H9 (cell line): ENCODE results near the gene ITIH2. TPM values are rescaled to one million over a fixed set of nuclear protein-coding genes. Genes with fewer than 3 reads are reported as not detected.

ENCODE experiments used
- DNase-seq: peaks from one replicate; pipeline ENCODE4 v3.0.0-alpha.2; 2017
- H2AFZ ChIP-seq: one replicate; pipeline ENCODE4 v1.6.1; 2013; ENCODE audit warnings: mild to moderate bottlenecking, low read length, control low read depth, moderate library complexity
- H2AK5ac ChIP-seq: 2 replicates; pipeline ENCODE4 v1.6.1; 2013; ENCODE audit warnings: low read length, control low read depth, mixed read lengths; ENCODE audit not compliant: insufficient read length
- H2BK120ac ChIP-seq: one replicate; pipeline ENCODE4 v1.6.1; 2013; ENCODE audit warnings: low read depth, mild to moderate bottlenecking, low read length, control low read depth, inconsistent platforms; ENCODE audit not compliant: poor library complexity, severe bottlenecking
- H2BK12ac ChIP-seq: 2 replicates; pipeline ENCODE4 v1.6.1; 2013; ENCODE audit warnings: low read length, control low read depth, mixed read lengths, low read depth; ENCODE audit not compliant: insufficient read length
- H2BK15ac ChIP-seq: 2 replicates; pipeline ENCODE4 v1.6.1; 2013; ENCODE audit warnings: low read depth, low read length, control low read depth
- H2BK20ac ChIP-seq: one replicate; pipeline ENCODE4 v1.6.1; 2013; ENCODE audit warnings: low read depth, mild to moderate bottlenecking, low read length, control low read depth, inconsistent platforms; ENCODE audit not compliant: poor library complexity, severe bottlenecking
- H2BK5ac ChIP-seq: 2 replicates; pipeline ENCODE4 v1.6.1; 2013; ENCODE audit warnings: low read length, control low read depth, mixed read lengths; ENCODE audit not compliant: insufficient read length
- H3K14ac ChIP-seq: 2 replicates; pipeline ENCODE4 v1.6.1; 2013; ENCODE audit warnings: low read length, control low read depth; ENCODE audit not compliant: insufficient read depth
- H3K18ac ChIP-seq: 2 replicates; pipeline ENCODE4 v1.6.1; 2013; ENCODE audit warnings: low read depth, mild to moderate bottlenecking, mixed read lengths, low read length, control low read depth; ENCODE audit not compliant: insufficient read length
- H3K23ac ChIP-seq: 2 replicates; pipeline ENCODE4 v1.6.1; 2013; ENCODE audit warnings: low read length, control low read depth, mixed read lengths, low read depth; ENCODE audit not compliant: insufficient read length
- H3K23me2 ChIP-seq: 2 replicates; pipeline ENCODE4 v1.6.1; 2013; ENCODE audit warnings: low read depth, mild to moderate bottlenecking, mixed read lengths, low read length, control low read depth; ENCODE audit not compliant: insufficient read length, poor library complexity, severe bottlenecking
- H3K27ac ChIP-seq: 2 replicates; pipeline ENCODE4 v1.5.1; 2013; ENCODE audit warnings: low read length, control low read depth, mixed read lengths, low read depth; ENCODE audit not compliant: insufficient read length
- H3K27me3 ChIP-seq: 2 replicates; pipeline ENCODE4 v1.6.1; 2013; ENCODE audit warnings: low read length, control low read depth, inconsistent platforms; ENCODE audit not compliant: insufficient read depth
- H3K4ac ChIP-seq: 2 replicates; pipeline ENCODE4 v1.6.1; 2013; ENCODE audit warnings: low read depth, mild to moderate bottlenecking, control low read depth, inconsistent platforms, low read length, moderate library complexity
- H3K4me1 ChIP-seq: 2 replicates; pipeline ENCODE4 v1.6.1; 2013; ENCODE audit warnings: low read length, control low read depth, inconsistent platforms; ENCODE audit not compliant: insufficient read depth
- H3K4me2 ChIP-seq: 2 replicates; pipeline ENCODE4 v1.6.1; 2013; ENCODE audit warnings: low read length, control low read depth, mixed read lengths; ENCODE audit not compliant: insufficient read length, insufficient read depth
- H3K56ac ChIP-seq: 2 replicates; pipeline ENCODE4 v1.6.1; 2013; ENCODE audit warnings: low read depth, mild to moderate bottlenecking, mixed read lengths, low read length, control low read depth; ENCODE audit not compliant: insufficient read length
- H3K79me1 ChIP-seq: 2 replicates; pipeline ENCODE4 v1.6.1; 2013; ENCODE audit warnings: low read depth, mild to moderate bottlenecking, moderate library complexity, low read length, control low read depth, inconsistent platforms; ENCODE audit not compliant: insufficient read depth, poor library complexity, severe bottlenecking
- H3K79me2 ChIP-seq: 2 replicates; pipeline ENCODE4 v1.6.1; 2013; ENCODE audit warnings: low read length, control low read depth, inconsistent platforms; ENCODE audit not compliant: insufficient read depth
- H3K9ac ChIP-seq: 2 replicates; pipeline ENCODE4 v1.6.1; 2013; ENCODE audit warnings: low read length, control low read depth, mixed read lengths; ENCODE audit not compliant: insufficient read length; ENCODE audit errors: extremely low read depth
- H3K9me3 ChIP-seq: one replicate; pipeline ENCODE4 v1.6.1; 2013; ENCODE audit warnings: low read depth, low read length, inconsistent platforms; ENCODE audit not compliant: control insufficient read depth
- H3T11ph ChIP-seq: one replicate; pipeline ENCODE4 v1.6.1; 2013; ENCODE audit warnings: mild to moderate bottlenecking, low read length, control low read depth, inconsistent platforms
- H4K20me1 ChIP-seq: one replicate; pipeline ENCODE4 v1.6.1; 2013; ENCODE audit not compliant: control insufficient read depth, insufficient read length, insufficient read depth
- H4K5ac ChIP-seq: 2 replicates; pipeline ENCODE4 v1.6.1; 2013; ENCODE audit warnings: low read depth, mild to moderate bottlenecking, mixed read lengths, low read length, control low read depth; ENCODE audit not compliant: insufficient read length
- H4K8ac ChIP-seq: replicated peaks from 2 replicates; pipeline ENCODE4 v1.6.1; 2013; ENCODE audit warnings: low read length, control low read depth, mixed read lengths, low read depth; ENCODE audit not compliant: insufficient read length
- H4K91ac ChIP-seq: 2 replicates; pipeline ENCODE4 v1.6.1; 2013; ENCODE audit warnings: low read depth, mild to moderate bottlenecking, moderate library complexity, mixed read lengths, low read length, control low read depth; ENCODE audit not compliant: insufficient read length
- H3K27ac Mint-ChIP-seq, 3 experiments: 2 replicates in 2 of 3; 3 replicates in 1 of 3; pipeline ENCODE4 v1.8.0; 2020 to 2021; ENCODE audit warnings: mixed read lengths in 3 of 3, mild to moderate bottlenecking in 1 of 3, moderate library complexity in 1 of 3
- H3K27me3 Mint-ChIP-seq: 2 replicates; pipeline ENCODE4 v1.8.0; 2021; ENCODE audit warnings: low read depth, mild to moderate bottlenecking, moderate library complexity, mixed read lengths
- H3K36me3 Mint-ChIP-seq, 3 experiments: 2 replicates in 2 of 3; 3 replicates in 1 of 3; pipeline ENCODE4 v1.8.0; 2020 to 2021; ENCODE audit warnings: low read depth in 3 of 3, mixed read lengths in 3 of 3; ENCODE audit not compliant: insufficient read depth in 1 of 3
- H3K4me1 Mint-ChIP-seq, 2 experiments: 2 replicates each; pipeline ENCODE4 v1.8.0; 2020; ENCODE audit warnings: mixed read lengths in 2 of 2
- H3K4me3 Mint-ChIP-seq, 2 experiments: 2 replicates in 1 of 2; 3 replicates in 1 of 2; pipeline ENCODE4 v1.8.0; 2020 to 2021; ENCODE audit warnings: mild to moderate bottlenecking in 2 of 2, mixed read lengths in 2 of 2, moderate library complexity in 1 of 2
- H3K9me3 Mint-ChIP-seq, 2 experiments: 2 replicates in 1 of 2; 3 replicates in 1 of 2; pipeline ENCODE4 v1.8.0; 2020; ENCODE audit warnings: mild to moderate bottlenecking in 2 of 2, mixed read lengths in 2 of 2, moderate library complexity in 1 of 2
- WGBS: extraction: QIAGEN DNeasy Blood & Tissue Kit; methylation state at CpG from one replicate; pipeline ENCODE4 v1.1.7; 2013; ENCODE audit warnings: missing lambda C conversion rate, low lambda C conversion rate, mixed read lengths; ENCODE audit not compliant: insufficient read length; ENCODE audit errors: extremely low coverage; 5-methylcytosine and 5-hydroxymethylcytosine counted together
- total RNA-seq: library from RNA; stranded (reverse); gene quantifications from 2 replicates; pipeline ENCODE4 v1.2.1, GENCODE V29; 2021
- TF ChIP-seq, protein P1 (sequence below): fragments of 200-600 bp; sonication (generic); conservative IDR thresholded peaks from 3 replicates; pipeline ENCODE4 v1.8.0; 2021; ENCODE audit warnings: antibody characterized with exemption, mild to moderate bottlenecking

Gene ITIH2
- total RNA-seq, 1 experiment from 2014 or later: not detected

DNA sequence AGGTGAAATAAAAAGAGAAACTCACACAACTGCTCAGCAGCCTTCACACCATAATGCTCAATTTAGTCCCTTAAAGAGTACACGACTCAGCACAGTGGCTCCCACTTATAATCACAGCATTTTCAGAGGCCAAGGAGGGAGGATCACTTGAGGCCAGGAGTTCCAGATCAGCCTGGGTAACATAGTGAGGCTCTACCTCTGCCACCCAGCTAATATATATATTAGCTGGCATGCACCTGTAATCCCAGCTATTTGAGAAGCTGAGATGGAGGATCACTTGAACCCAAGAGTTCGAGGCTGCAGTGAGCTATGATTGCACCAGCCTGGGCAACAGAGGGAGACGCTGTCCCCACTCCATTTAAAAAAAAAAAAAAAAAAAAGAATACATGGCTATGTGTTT, 2.2 kb downstream of the ITIH2 start:
- H4K91ac ChIP-seq: no peak overlapping the region
- no peak overlapping the region for H3K18ac ChIP-seq
- no peaks in the 10 kb centered on the region for H3K27me3 ChIP-seq
- H3K4me2 ChIP-seq: no peak overlapping the region
- H3K79me1 ChIP-seq: no peaks in the 10 kb centered on the region
- WGBS: no CpG with 5 or more reads among the region's 3 CpGs
- H2AK5ac ChIP-seq: no peak overlapping the region
- Mint-ChIP-seq H3K27me3 (peaks cover 2% of the 10 kb centered on the region; the same call in 1 of the 2 replicates), H3K36me3 (no peaks in the 10 kb centered on the region), H3K27ac (no peak overlapping the region), H3K4me1 (peaks cover 5 to 6% of the 10 kb centered on the region in 2 experiments; a peak in 3 of 4 replicates), H3K4me3 (no peak overlapping the region), H3K9me3 (peaks cover 0 to 1% of the 10 kb centered on the region in 2 experiments; a peak in 2 of 5 replicates)
- no peak overlapping the region for H2BK5ac ChIP-seq
- no peak overlapping the region for H3K9ac ChIP-seq
- no peaks in the 10 kb centered on the region for H3K9me3 ChIP-seq
- no peak overlapping the region for H2AFZ ChIP-seq
- H3K23me2 ChIP-seq: no peaks in the 10 kb centered on the region
- no peak overlapping the region for H4K8ac ChIP-seq
- TF ChIP-seq, protein P1, sequence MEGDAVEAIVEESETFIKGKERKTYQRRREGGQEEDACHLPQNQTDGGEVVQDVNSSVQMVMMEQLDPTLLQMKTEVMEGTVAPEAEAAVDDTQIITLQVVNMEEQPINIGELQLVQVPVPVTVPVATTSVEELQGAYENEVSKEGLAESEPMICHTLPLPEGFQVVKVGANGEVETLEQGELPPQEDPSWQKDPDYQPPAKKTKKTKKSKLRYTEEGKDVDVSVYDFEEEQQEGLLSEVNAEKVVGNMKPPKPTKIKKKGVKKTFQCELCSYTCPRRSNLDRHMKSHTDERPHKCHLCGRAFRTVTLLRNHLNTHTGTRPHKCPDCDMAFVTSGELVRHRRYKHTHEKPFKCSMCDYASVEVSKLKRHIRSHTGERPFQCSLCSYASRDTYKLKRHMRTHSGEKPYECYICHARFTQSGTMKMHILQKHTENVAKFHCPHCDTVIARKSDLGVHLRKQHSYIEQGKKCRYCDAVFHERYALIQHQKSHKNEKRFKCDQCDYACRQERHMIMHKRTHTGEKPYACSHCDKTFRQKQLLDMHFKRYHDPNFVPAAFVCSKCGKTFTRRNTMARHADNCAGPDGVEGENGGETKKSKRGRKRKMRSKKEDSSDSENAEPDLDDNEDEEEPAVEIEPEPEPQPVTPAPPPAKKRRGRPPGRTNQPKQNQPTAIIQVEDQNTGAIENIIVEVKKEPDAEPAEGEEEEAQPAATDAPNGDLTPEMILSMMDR: no peak
- no peaks in the 10 kb centered on the region for H4K20me1 ChIP-seq
- no peak overlapping the region for H2BK12ac ChIP-seq
- H2BK15ac ChIP-seq: no peak overlapping the region
- H3K27ac ChIP-seq: no peak overlapping the region
- H3K4ac ChIP-seq: no peak overlapping the region
- no peak overlapping the region for H2BK120ac ChIP-seq
- no peak overlapping the region for H4K5ac ChIP-seq
- H3K23ac ChIP-seq: no peak overlapping the region
- no peak overlapping the region for H2BK20ac ChIP-seq
- H3T11ph ChIP-seq: no peak overlapping the region
- no peaks in the 10 kb centered on the region for H3K79me2 ChIP-seq
- no peak overlapping the region for H3K14ac ChIP-seq
- DNase-seq: no peak
- peaks cover 3% of the 10 kb centered on the region; the same call in 1 of the 2 replicates for H3K4me1 ChIP-seq
- no peak overlapping the region for H3K56ac ChIP-seq
